HTR-8/SVneo (cell line): ENCODE data around the gene HDAC4.
"Not testable (repeated sequence)": the region's sequence is repeated elsewhere in the genome, so short reads cannot be mapped to it uniquely, and the experiment has no call there.

Experiments used
- DNase-seq: peaks from one replicate; pipeline ENCODE4 v3.0.0; 2011; ENCODE audit warnings: low spot score, mixed read lengths; ENCODE audit not compliant: insufficient read length
- FAIRE-seq: peaks from 2 replicates; lab custom pipeline; 2011; peaks lifted over from hg19 to GRCh38; lab: Jason Lieb, UNC

Gene HDAC4

DNA sequence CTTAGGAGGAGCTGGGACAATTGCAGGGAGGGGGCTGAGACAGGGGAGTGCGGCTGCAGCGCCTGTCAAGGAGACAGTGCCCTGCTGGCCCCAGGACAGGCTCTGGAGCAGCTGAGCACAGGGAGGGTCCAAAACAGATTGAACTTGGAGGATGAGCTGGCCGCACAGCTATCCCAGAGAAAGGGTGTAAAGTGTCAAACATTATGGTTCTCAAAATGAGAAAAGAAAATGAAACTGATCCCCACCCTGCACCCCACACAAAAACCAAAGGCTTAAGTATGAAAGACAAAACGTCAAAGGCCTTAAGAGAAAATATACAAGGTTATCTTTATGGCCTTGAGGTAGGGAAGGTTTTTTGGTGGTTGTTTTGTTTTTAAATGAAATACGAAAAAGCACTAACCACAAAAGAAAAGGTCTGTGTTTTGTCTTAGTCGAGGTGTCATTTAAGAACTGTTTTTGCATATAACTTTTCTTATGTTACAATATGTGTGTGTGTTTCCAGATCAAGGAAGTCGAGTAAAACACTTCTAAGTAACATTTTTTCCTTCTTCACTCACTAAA lies 111.8 kb downstream of the HDAC4 start:
- FAIRE-seq: no peak
- no peak for DNase-seq

DNA sequence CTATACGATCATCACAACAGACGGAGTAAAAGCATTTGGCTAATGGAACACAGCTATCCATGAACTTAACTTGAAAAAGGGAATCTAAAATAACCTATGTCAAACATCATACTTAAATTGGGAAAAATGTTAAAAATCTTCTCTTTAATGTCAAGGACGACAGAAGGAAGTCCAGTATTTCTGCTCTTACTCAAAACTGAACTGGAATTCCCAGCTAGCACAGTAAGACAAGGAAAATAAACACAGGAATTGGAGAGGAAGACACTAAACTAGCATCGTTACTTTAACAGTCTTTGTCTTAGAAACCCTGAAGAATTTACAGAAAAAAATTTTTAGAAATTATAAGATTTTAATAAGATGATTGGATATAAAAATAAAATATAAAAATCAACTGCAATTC lies 112.6 kb downstream of the HDAC4 start:
- FAIRE-seq (no peak), DNase-seq (no peak)

DNA sequence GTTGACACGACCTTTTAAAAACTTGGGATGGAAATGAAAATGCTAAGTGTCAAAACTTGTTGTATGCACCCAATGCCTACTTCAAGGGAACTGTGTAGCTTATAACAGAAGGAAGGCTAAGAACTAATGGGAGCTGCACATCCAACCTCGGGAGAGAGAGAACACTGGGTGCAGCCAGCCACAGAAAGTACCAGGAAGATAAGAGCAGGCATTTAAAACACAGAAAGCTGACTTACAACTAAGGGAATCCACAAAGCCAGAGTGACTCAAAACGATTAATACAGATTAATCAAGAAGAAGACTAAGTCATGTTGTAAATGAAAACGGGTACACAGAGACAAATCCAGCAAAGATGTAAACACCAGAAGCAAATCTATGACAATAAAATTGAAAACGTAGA lies 113.4 kb downstream of the HDAC4 start:
- DNase-seq (no peak), FAIRE-seq (no peak)

DNA sequence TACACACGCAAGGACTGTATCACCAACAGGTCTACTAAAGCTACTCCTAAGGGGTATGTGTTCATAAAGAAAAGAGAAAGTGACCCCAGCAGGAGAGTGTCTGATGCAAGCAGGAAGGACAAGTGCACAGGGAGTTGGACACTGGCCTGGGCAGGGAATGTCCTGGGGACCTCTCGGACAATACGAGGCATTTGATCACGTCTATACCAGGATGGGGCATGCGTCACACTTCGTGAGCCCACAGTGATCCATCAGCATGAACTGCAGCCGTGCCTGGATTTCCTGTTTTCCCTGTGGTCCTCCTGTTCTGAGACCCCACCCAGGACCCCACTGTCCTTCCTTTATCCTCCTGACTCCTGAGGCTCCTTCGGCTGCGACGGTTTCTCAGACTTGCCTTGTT lies 113.9 kb downstream of the HDAC4 start:
- DNase-seq (no peak), FAIRE-seq (no peak)

DNA sequence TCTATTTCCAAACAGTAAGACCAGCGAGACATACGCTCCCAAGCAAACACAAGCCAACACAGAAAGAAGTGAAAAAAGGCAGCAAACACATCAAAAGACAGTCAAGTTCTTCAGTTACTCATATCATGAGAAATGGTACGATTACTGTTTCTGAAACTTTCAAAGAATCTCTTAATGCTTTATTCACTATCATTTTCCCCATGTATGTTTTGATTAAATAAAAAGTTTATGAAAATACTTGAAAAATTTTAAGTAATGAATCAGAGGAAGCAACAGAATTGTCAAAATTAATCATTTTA lies 114.9 kb downstream of the HDAC4 start:
- FAIRE-seq (no peak), DNase-seq (no peak)

DNA sequence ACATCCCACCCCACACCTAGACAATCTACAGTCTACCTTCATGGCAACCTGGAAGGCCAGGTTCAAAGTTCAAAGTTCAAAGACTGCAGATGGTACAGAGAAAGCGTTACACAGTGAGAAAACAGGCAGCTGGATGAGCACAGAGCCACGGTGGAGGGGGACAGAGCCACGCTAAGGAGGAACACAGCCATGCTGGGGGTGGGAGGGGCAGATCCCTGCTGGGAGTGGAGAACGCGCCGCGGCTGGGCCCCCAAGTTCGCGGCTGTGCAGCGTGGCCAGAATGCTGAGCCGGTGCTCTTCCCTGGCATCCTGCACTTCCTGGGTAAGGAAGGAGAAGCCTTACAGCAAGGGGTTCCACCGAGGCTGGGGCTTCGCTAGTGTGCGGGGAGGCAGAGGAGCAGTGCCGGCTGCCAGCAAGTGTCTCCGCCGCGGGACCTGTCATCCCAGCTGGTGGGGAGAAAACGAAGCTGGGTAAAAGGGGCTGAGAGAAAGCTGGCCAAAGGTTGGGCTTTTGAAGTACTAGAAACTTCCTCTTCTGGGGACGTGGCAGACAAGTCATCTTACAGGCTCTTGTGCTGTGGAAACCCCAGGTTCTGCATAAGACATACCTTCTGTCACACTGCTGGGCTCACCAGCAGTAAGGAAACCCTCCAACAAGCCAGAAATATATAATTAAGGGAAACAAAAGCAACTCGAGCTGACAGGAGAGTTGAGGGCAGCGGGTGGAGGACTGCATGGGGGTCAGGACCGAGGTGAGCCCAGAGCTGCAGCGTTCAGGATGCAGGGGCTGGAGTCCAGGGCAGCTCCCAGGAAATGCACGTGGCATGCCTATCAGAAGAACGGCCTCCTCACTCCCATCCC lies 115.5 kb downstream of the HDAC4 start:
- DNase-seq (no peak), FAIRE-seq (no peak)

DNA sequence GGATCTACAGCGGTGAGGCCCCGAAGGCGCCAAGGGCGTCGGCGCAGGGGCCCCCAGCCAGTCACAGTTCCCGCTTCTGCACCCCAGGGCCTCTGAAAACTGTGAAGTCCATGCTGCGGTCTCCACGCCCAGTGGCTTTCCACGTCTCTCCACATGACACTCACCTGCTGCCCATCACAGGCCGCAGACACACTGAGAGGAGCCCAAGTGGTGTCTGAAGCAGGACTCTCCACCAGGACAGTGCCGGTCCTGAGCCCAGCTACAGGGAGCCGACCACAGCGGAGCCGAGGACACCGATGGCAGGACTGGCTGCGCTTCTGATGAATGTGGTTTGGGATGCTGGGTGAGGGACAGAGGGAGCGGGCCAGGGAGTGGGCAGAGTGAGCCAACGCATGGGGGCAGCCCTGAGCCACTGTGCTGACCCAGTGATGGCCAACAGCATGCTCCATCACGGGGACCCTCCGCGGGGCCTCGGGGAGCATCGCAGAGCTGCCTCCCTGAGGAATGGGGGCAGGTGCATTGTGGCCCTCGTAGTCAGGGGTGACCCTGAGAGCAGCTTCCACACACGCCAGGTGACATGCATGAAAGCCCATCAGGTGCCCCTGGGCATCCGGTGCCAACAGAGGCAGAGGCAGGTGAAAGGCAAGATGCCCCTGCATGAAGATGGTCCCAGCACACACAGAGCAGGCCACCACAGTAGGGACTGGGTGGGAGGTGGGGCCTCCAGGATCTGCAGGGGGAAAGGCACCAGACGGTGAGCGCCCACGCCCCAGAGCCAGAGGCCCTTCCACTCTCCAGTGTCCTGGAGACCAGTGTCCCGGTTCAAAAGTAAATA lies 116.6 kb downstream of the HDAC4 start:
- DNase-seq (no peak), FAIRE-seq (no peak)

DNA sequence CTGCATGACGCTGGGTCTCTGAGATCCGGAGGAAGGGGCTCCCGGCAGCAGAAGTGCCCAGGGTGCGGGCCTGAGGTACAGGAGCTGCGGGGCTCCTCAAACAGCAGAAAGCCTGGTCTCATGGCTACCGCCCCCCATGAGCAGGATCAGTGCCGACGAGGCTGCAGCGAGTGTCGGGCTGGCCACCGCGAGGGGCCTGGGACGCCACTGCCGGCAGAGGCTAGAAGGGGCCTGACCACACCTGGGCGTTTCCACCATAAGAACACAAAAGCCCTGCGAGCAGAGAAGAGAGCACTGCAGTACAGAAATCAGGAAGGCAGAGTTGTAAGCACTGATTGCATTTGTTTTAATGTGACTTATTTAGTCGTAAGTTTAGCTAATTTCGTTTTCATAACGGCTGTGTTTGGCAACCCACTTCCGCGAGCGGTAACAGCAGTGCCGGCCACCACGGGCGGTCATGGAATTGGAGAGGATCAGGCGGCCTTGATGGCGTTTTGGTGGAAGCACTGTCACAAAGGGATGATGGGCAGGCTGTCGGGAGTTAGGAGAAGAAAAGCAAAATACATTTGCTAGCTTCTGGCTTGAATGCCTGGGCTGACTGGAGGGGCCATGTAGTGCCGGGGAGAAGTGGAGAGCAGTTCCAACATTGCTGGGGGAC lies 117.4 kb downstream of the HDAC4 start:
- FAIRE-seq (no peak), DNase-seq (no peak)

DNA sequence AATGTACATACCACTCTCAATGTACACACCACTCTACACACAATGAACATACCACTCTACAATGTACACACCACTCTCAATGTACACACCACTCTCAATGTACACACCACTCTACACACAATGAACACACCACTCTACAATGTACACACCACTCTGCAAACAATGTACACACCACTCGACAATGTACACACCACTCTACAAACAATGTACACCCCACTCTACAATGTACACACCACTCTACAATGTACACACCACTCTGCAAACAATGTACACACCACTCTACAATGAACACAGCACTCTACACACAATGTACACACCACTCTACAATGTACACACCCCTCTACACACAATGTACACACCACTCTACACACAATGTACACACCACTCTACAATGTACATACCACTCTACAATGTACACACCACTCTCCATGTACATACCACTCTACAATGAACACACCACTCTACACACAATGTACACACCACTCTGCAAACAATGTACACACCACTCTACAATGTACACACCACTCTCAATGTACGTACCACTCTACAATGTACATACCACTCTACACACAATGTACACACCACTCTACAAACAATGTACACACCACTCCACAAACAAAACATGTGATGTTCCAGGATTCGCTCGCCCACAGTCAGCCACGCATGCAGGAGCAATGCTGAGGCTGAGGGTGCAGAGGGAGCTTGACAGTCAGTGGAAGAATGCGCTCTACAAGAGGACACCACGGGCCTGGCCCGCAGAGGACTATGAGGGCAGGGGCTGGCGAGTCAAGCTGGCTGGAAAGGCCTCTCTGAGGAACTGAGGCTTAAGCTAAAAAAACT lies 118.2 kb downstream of the HDAC4 start:
- no peak for DNase-seq
- FAIRE-seq: peak; percentile 13

DNA sequence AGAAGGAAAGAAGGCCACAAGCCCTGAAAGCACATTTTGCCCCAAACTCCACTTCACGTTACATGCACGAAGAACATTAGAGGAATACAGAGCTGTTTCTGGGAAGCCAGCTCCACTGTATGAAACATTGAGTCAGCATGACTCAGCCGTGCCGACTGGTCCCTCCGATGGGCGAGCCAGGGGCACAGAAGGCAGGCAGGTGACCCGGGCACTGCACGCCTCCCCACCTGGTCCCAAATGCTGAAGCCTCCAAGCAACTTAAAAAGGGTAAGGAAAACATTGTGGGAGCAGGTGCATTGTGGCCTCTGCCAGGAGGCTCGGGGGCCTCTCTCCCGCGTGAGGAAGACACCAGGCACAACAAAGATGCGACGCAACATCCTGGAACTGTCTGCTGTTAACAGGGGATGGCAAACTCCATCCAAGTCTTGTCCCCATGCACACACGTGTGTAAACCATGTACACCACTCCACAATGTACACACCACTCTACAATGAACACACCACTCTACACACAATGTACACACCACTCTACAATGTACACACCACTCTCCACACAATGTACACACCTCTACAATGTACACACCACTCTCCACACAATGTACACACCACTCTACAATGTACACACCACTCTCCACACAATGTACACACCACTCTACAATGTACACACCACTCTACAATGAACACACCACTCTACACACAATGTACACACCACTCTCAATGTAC lies 120.4 kb downstream of the HDAC4 start:
- FAIRE-seq: not testable (repeated sequence)
- peak; percentile 51 for DNase-seq

DNA sequence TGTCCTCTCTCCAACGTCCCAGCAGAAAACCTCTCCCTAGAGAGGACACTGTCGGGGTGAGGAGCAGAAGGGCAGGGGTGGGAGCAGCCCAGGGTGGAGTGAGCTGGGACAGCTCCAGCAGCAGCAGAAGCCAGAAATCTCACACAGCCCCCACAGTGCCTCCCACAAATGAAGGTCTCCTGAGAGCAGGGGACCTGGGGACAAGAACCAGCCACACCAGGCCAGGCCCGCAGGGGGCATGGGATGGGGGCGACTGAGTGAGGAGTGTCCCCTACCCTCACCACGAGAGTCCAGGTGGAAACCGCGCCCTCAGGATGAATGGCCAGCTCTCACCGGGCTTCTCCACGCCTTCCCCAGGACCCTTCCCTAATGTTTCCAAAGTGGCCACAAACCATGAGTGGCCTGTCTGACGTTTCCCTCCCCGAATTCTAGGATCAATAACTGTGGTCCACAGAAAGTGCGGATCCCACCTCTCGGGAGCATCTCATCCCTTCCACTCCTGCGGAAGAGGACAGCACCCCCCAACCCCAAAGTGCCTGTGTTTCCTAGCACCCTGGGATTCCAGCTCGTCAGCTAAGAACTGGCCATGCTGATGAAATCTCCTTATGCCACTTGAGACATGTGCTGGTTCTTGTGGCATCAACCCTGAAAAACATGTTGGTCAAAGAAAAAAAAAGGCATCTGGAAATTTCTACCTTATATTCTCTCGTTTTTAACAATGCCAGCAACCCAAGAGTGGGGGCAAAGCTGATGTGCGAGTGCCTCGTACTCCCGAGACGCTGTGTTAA lies 121.1 kb downstream of the HDAC4 start:
- DNase-seq (no peak), FAIRE-seq (no peak)

DNA sequence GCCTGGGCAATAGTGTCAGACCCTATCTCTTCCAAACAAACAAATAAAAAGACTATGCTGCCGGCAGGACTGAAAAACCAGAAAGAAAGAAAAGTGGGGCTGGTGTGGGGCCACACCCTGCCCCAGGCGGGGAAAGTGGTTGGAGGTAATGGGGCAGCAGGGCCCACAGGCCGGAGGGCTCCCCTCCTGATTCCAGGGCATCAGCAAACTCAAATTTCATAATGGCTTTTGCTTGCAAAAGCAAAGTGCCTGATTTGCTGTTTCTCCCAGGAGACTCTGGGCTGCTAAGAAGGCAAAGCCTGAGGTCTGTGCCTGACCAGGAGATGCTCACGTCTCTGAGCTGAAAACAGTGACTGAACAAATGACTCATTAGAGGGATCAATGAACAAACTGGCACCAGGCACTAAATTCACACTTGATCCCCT lies 121.9 kb downstream of the HDAC4 start:
- DNase-seq: no peak
- FAIRE-seq: no peak

DNA sequence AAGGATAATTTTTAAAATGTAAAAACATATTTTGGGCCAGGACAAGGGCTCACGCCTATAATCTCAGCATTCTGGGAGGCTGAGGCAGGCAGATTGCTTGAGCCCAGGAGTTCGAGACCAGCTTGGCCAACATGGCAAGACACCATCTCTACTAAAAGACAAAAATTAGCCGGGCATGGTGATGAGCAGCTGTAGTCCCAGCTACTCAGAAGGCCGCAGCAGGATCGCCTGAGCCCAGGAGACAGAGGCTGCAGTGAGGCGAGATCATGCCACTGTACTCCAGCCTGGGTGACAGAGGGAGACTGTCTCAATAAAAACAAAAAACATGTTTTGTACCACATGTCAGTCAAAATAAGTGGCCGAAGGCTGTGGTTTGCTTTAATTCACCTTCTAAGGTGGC lies 122.5 kb downstream of the HDAC4 start:
- no peak for FAIRE-seq

DNA sequence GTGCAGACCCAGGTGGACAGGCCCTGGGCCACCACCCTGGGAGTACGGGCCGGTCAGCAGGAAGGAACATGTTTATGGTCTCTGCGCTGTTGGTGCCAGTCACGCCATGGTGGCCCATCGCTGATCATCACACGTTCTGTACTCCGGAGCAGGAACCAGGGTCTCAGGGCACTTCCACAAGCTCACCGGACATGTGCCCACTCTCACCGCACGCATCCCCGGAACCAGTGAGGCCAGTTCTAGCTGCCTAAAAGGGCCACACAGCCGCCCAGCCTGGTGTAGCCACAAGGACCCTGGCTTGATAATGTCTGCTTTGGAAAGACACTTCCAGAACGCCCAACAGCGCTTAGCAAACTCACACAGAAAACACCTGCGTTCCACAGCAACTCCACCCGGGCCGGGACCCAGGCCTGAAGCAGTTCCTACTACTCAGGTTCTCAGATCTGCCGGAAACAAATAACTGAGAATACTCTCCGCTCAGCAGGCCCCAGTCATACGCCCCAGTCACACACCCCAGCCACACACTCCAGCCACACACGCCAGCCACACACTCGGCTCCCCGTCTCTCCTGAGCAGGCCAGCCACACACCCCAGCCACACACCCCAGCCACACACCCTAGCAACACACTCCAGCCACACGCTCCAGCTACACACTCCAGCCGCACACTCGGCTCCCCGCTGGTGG lies 123.3 kb downstream of the HDAC4 start:
- DNase-seq (no peak), FAIRE-seq (no peak)

More for the DNA sequence above, 122.5 kb downstream of the HDAC4 start:
- no peak for DNase-seq

DNA sequence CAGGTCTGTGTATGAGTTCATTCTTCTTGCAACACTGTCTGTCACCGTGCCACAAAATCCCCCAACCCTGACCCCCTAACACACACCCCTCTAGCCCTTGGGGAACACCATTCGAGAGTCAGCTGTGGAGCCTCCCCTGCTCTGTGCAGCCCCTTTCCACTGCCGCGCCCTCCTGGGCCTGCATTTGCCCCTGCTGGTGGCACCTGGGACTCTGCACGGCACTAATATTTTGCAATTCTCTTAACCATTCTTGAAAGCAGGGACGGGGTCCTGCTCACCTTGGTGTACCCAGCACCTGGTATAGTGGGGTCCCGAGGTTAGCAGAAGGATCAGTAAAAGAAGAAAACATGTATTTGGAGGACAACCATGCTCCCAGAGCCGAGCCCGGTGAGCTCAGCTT lies 124.0 kb downstream of the HDAC4 start:
- FAIRE-seq (no peak), DNase-seq (no peak)

DNA sequence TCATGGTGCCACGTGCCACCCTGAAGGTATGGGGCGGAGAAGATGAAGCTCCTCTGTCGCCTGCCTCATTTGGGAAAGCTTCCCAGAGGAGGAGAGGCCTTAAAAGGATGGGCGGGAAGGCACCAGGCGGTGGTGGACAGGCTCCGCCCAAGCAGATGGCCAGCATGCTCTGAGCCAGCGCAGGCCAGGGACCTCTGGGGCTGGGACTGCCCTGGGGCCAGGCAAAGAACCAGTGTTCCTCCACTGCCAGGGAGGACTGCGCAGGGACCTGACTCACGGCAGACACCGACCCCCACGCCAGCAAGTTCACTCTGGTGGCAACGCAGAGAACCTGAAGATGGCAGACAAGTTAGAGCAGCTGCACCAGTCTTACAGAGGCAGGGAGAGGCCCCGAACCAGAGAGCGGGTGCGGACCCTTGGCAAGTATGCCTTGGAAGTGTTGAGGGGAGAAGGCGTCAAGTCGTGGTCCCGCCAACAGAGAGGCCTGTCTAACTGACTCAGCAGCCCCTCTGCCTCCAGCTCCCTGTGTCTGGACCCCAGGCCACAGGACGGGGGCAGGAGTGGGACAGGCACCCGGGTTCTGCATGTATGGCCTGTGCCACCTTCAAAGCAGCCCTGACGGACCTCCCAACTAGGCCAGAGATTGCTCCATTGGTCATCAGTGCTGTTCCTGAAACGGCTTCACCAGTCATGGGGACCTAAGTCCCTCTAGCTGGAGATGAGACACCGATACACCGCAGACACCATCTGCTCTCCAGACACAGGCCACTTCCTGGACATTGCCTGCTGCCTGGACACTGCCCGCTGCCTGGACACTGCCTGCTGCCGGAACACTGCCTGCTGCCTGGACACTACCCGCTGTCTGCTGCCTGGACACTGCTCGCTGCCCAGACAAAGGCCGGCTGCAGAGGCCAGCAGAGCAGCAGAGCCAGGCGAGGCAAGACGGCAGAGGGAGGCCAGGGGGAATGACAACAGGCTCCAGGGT lies 124.7 kb downstream of the HDAC4 start:
- DNase-seq (no peak), FAIRE-seq (peak; percentile 62)
